Upper lobe of left lung (tissue), 6 donors: ENCODE results near the gene HPGDS. TPM values are rescaled to one million over a fixed set of nuclear protein-coding genes. Genes with fewer than 3 reads are reported as not detected.
"Not testable (repeated sequence)": the region's sequence is repeated elsewhere in the genome, so short reads cannot be mapped to it uniquely, and the experiment has no call there.

Source experiments
- ATAC-seq, 2 donors: fragments of 200-7000 bp; cut with Tn5 transposase; one replicate each; pipeline ENCODE4 v1.9.1; 2022; ENCODE audit warnings: mild to moderate bottlenecking in 2 of 2, moderate library complexity in 2 of 2; ENCODE audit not compliant: low FRiP score in 2 of 2
- DNase-seq, 2 donors: peaks; one replicate each; pipeline ENCODE4 v3.0.0-alpha.2; 2019 to 2020
- H3K27ac ChIP-seq, 4 donors: fragments of 200-600 bp; sonication (generic); one replicate each; pipeline ENCODE4 v1.5.1; 2016 to 2019
- H3K27me3 ChIP-seq, 4 donors: fragments of 200-600 bp; sonication (generic); one replicate each; pipeline ENCODE4 v1.5.1; 2017 to 2019
- H3K36me3 ChIP-seq, 4 donors: fragments of 200-600 bp; sonication (generic); one replicate each; pipeline ENCODE4 v1.5.1; 2016 to 2019
- H3K4me1 ChIP-seq, 4 donors: fragments of 200-600 bp; sonication (generic); one replicate each; pipeline ENCODE4 v1.5.1; 2018 to 2019
- H3K4me3 ChIP-seq, 4 donors: fragments of 200-600 bp; sonication (generic); one replicate each; pipeline ENCODE4 v1.5.1; 2017 to 2019; ENCODE audit warnings: mild to moderate bottlenecking in 2 of 4, moderate library complexity in 1 of 4
- H3K9me3 ChIP-seq, 4 donors: fragments of 200-600 bp; sonication (generic); one replicate each; pipeline ENCODE4 v1.5.1; 2018 to 2019
- CTCF ChIP-seq, 6 experiments: fragments of 450-650 bp in 4 of 6; fragments of 200-600 bp in 2 of 6; sonication (generic) in 2 of 6; IDR thresholded peaks; one replicate each; pipeline ENCODE4 v1.5.1; 2016 to 2019; ENCODE audit warnings: antibody characterized with exemption in 6 of 6
- EP300 ChIP-seq, 4 donors: sonication (generic); formaldehyde crosslinking; IDR thresholded peaks; one replicate each; pipeline ENCODE4 v1.5.1; 2017; ENCODE audit warnings: antibody characterized with exemption in 4 of 4, control low read depth in 2 of 4
- POLR2A ChIP-seq, 4 donors: fragments of 450-650 bp; IDR thresholded peaks; one replicate each; pipeline ENCODE4 v1.5.1; 2016 to 2017; ENCODE audit warnings: antibody characterized with exemption in 4 of 4, mild to moderate bottlenecking in 2 of 4
- POLR2AphosphoS5 ChIP-seq, 2 donors: sonication (generic); formaldehyde crosslinking; IDR thresholded peaks; one replicate each; pipeline ENCODE4 v1.5.1; 2017; ENCODE audit warnings: antibody characterized with exemption in 2 of 2
- WGBS, 2 donors: methylation state at CpG; one replicate each; pipeline ENCODE4 v1.1.5; 2017 to 2018; 5-methylcytosine and 5-hydroxymethylcytosine counted together
- total RNA-seq, 6 donors: library from RNA; depleted of rRNA in 4 of 6; stranded (reverse); fragments of >200 nt in 4 of 6; gene quantifications; one replicate each; pipeline versions ENCODE4 v1.1.0 to v1.2.1, GENCODE V29; 2016 to 2021
- donor health status: DM: no; HTN: no; CAD: no; lungs with moderate emphysema.
- donor health status: DM: no; HTN: yes; CAD: no; lungs with severe emphysema.

HPGDS gene
- total RNA-seq, 6 donors from 2014 or later: 0.59 to 17.8 (median 5.2) TPM

GRCh38 chr4:94334476-94334875, 8.2 kb downstream of the HPGDS start:
- Histone ChIP-seq H3K36me3 (no peaks in the 10 kb centered on the region), H3K4me1 (no peaks in the 10 kb centered on the region), H3K9me3 (no peaks in the 10 kb centered on the region), H3K27me3 (no peaks in the 10 kb centered on the region), H3K27ac (no peak overlapping the region), H3K4me3 (no peak overlapping the region)
- 73 to 77% methylated on average over 2 of the region's 2 CpGs for WGBS, 2 donors
- ATAC-seq: no peak
- DNase-seq: no peak
- TF ChIP-seq CTCF (IDR thresholded peaks at IDR 0.05): no peak
- TF ChIP-seq POLR2A (IDR thresholded peaks at IDR 0.05): no peak
- TF ChIP-seq POLR2AphosphoS5 (IDR thresholded peaks at IDR 0.05): no peak

- H3K27me3 ChIP-seq: no peaks in the 10 kb centered on the region
- no peaks in the 10 kb centered on the region for H3K9me3 ChIP-seq
- H3K4me3 ChIP-seq: no peak overlapping the region
- no peak for TF ChIP-seq POLR2AphosphoS5 (IDR thresholded peaks at IDR 0.05)
- no peak for TF ChIP-seq EP300 (IDR thresholded peaks at IDR 0.05)
- no peak for TF ChIP-seq POLR2A (IDR thresholded peaks at IDR 0.05)
- no peak for TF ChIP-seq CTCF (IDR thresholded peaks at IDR 0.05)
- no peaks in the 10 kb centered on the region for H3K4me1 ChIP-seq
- DNase-seq: no peak
- ATAC-seq: no peak
- 77 to 80% methylated on average over 3 of the region's 3 CpGs for WGBS, 2 donors
- H3K36me3 ChIP-seq: no peaks in the 10 kb centered on the region
- no peak overlapping the region for H3K27ac ChIP-seq
Measured at GRCh38 chr4:94333866-94334265, 8.8 kb downstream of the HPGDS start.

GRCh38 chr4:94332983-94333590, 9.5 kb downstream of the HPGDS start:
- Histone ChIP-seq H3K9me3 (no peaks in the 10 kb centered on the region), H3K36me3 (no peaks in the 10 kb centered on the region), H3K4me3 (no peak overlapping the region), H3K27me3 (no peaks in the 10 kb centered on the region), H3K27ac (no peak overlapping the region), H3K4me1 (no peaks in the 10 kb centered on the region)
- no peak for DNase-seq
- no peak for ATAC-seq
- 32 to 41% methylated on average over 5 of the region's 5 CpGs for WGBS, 2 donors
- TF ChIP-seq CTCF (IDR thresholded peaks at IDR 0.05) (peak in 3 of 6 experiments; percentile 6 to 15 (median 6)), POLR2AphosphoS5 (IDR thresholded peaks at IDR 0.05) (no peak), EP300 (IDR thresholded peaks at IDR 0.05) (no peak), POLR2A (IDR thresholded peaks at IDR 0.05) (no peak)

- TF ChIP-seq POLR2A (IDR thresholded peaks at IDR 0.05) (no peak), POLR2AphosphoS5 (IDR thresholded peaks at IDR 0.05) (no peak), EP300 (IDR thresholded peaks at IDR 0.05) (no peak), CTCF (IDR thresholded peaks at IDR 0.05) (no peak)
- Histone ChIP-seq H3K9me3 (peaks cover 8 to 23% (median 12%) of the 10 kb centered on the region in 4 donors), H3K27ac (no peak overlapping the region), H3K27me3 (no peaks in the 10 kb centered on the region), H3K36me3 (no peaks in the 10 kb centered on the region), H3K4me1 (no peaks in the 10 kb centered on the region), H3K4me3 (no peak overlapping the region)
- DNase-seq: no peak
- 46 to 68% methylated on average over 1 of the region's 1 CpG for WGBS, 2 donors
- no peak for ATAC-seq
Measured at GRCh38 chr4:94329933-94330332, 12.7 kb downstream of the HPGDS start.

GRCh38 chr4:94325835-94326234, 16.8 kb downstream of the HPGDS start:
- ATAC-seq (no peak), DNase-seq (no peak)
- no peaks in the 10 kb centered on the region for H3K27me3 ChIP-seq
- H3K36me3 ChIP-seq: no peaks in the 10 kb centered on the region
- 100% methylated on average over 1 of the region's 1 CpG for WGBS, 2 donors
- H3K9me3 ChIP-seq: peaks cover 8 to 28% (median 13%) of the 10 kb centered on the region in 4 donors
- H3K4me1 ChIP-seq: no peaks in the 10 kb centered on the region
- H3K4me3 ChIP-seq: no peak overlapping the region
- no peak for TF ChIP-seq POLR2A (IDR thresholded peaks at IDR 0.05)
- TF ChIP-seq CTCF (IDR thresholded peaks at IDR 0.05): no peak
- no peak for TF ChIP-seq EP300 (IDR thresholded peaks at IDR 0.05)
- TF ChIP-seq POLR2AphosphoS5 (IDR thresholded peaks at IDR 0.05): no peak
- H3K27ac ChIP-seq: no peak overlapping the region

- H3K4me3 ChIP-seq, H3K9me3 ChIP-seq, DNase-seq, ATAC-seq, H3K27me3 ChIP-seq, H3K27ac ChIP-seq, H3K4me1 ChIP-seq, H3K36me3 ChIP-seq: not testable (repeated sequence)
Measured at GRCh38 chr4:94319927-94320326, 22.7 kb downstream of the HPGDS start.
